Measurements from ENCODE around the gene ASXL1. TPM values are rescaled to one million over a fixed set of nuclear protein-coding genes. Genes with fewer than 3 reads are reported as not detected.

ASXL1 gene
- total and polyA plus RNA-seq, 9 of the 15 experiments (the other 6 are each of a cell fraction or from before 2014, with no cell fraction given): 6.5 to 65.3 (median 32.3) TPM

DNA sequence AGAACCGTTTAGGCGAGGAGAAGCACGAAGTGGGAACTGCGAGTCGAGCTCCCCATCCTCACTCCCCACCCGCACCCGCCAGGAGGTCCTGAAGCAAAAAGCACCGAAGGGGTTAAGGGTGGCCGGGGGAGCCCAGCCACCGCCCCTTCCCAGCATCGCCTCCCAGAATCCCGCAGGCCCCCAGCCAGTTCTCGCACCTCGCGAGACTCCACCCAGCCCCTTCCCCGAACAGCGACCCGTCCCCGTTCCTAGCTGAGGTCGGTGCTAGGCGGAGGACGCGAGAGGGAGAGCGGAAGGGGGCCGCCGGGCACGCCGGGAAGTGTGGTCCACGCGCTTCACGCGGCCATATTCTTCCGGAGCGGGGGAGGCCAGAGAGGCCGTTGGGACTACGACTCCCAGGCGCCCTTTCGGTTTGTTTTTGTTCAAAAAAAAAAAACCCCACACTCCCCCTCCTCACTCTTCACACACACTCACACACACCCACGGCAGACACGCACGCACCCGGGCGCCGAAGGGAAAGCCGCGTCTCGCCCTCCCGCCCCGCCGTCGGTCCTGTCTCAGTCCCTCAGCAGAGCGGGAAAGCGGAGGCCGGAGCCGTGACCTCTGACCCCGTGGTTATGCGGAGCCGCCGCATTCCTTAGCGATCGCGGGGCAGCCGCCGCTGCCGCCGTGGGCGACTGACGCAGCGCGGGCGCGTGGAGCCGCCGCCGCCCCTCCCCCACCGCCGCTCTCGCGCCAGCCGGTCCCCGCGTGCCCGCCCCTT lies at the start of gene ASXL1 (continued):
- no peak for TF ChIP-seq ZNF184 (CRISPR knock-in tag; IDR thresholded peaks at IDR 0.05)
- TF ChIP-seq ERF (CRISPR knock-in tag; IDR thresholded peaks at IDR 0.05): no peak
- TF ChIP-seq, protein P1, sequence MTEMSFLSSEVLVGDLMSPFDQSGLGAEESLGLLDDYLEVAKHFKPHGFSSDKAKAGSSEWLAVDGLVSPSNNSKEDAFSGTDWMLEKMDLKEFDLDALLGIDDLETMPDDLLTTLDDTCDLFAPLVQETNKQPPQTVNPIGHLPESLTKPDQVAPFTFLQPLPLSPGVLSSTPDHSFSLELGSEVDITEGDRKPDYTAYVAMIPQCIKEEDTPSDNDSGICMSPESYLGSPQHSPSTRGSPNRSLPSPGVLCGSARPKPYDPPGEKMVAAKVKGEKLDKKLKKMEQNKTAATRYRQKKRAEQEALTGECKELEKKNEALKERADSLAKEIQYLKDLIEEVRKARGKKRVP (CRISPR knock-in tag; IDR thresholded peaks at IDR 0.05): 0 out of 2 replicates have a peak, but pooled peaks have one; percentile 13
- no peak for TF ChIP-seq SRSF7 (optimal IDR thresholded peaks at IDR 0.05; ENCODE audit: low read depth, low read length)
- TF ChIP-seq MBD1 (CRISPR knock-in tag; IDR thresholded peaks at IDR 0.05): no peak
- TF ChIP-seq, protein P2, sequence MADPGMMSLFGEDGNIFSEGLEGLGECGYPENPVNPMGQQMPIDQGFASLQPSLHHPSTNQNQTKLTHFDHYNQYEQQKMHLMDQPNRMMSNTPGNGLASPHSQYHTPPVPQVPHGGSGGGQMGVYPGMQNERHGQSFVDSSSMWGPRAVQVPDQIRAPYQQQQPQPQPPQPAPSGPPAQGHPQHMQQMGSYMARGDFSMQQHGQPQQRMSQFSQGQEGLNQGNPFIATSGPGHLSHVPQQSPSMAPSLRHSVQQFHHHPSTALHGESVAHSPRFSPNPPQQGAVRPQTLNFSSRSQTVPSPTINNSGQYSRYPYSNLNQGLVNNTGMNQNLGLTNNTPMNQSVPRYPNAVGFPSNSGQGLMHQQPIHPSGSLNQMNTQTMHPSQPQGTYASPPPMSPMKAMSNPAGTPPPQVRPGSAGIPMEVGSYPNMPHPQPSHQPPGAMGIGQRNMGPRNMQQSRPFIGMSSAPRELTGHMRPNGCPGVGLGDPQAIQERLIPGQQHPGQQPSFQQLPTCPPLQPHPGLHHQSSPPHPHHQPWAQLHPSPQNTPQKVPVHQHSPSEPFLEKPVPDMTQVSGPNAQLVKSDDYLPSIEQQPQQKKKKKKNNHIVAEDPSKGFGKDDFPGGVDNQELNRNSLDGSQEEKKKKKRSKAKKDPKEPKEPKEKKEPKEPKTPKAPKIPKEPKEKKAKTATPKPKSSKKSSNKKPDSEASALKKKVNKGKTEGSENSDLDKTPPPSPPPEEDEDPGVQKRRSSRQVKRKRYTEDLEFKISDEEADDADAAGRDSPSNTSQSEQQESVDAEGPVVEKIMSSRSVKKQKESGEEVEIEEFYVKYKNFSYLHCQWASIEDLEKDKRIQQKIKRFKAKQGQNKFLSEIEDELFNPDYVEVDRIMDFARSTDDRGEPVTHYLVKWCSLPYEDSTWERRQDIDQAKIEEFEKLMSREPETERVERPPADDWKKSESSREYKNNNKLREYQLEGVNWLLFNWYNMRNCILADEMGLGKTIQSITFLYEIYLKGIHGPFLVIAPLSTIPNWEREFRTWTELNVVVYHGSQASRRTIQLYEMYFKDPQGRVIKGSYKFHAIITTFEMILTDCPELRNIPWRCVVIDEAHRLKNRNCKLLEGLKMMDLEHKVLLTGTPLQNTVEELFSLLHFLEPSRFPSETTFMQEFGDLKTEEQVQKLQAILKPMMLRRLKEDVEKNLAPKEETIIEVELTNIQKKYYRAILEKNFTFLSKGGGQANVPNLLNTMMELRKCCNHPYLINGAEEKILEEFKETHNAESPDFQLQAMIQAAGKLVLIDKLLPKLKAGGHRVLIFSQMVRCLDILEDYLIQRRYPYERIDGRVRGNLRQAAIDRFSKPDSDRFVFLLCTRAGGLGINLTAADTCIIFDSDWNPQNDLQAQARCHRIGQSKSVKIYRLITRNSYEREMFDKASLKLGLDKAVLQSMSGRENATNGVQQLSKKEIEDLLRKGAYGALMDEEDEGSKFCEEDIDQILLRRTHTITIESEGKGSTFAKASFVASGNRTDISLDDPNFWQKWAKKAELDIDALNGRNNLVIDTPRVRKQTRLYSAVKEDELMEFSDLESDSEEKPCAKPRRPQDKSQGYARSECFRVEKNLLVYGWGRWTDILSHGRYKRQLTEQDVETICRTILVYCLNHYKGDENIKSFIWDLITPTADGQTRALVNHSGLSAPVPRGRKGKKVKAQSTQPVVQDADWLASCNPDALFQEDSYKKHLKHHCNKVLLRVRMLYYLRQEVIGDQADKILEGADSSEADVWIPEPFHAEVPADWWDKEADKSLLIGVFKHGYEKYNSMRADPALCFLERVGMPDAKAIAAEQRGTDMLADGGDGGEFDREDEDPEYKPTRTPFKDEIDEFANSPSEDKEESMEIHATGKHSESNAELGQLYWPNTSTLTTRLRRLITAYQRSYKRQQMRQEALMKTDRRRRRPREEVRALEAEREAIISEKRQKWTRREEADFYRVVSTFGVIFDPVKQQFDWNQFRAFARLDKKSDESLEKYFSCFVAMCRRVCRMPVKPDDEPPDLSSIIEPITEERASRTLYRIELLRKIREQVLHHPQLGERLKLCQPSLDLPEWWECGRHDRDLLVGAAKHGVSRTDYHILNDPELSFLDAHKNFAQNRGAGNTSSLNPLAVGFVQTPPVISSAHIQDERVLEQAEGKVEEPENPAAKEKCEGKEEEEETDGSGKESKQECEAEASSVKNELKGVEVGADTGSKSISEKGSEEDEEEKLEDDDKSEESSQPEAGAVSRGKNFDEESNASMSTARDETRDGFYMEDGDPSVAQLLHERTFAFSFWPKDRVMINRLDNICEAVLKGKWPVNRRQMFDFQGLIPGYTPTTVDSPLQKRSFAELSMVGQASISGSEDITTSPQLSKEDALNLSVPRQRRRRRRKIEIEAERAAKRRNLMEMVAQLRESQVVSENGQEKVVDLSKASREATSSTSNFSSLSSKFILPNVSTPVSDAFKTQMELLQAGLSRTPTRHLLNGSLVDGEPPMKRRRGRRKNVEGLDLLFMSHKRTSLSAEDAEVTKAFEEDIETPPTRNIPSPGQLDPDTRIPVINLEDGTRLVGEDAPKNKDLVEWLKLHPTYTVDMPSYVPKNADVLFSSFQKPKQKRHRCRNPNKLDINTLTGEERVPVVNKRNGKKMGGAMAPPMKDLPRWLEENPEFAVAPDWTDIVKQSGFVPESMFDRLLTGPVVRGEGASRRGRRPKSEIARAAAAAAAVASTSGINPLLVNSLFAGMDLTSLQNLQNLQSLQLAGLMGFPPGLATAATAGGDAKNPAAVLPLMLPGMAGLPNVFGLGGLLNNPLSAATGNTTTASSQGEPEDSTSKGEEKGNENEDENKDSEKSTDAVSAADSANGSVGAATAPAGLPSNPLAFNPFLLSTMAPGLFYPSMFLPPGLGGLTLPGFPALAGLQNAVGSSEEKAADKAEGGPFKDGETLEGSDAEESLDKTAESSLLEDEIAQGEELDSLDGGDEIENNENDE (IDR thresholded peaks at IDR 0.05; ENCODE audit: low read depth, low read length): no peak
- TF ChIP-seq LEF1 (IDR thresholded peaks at IDR 0.05): no peak
- TF ChIP-seq, protein P3, sequence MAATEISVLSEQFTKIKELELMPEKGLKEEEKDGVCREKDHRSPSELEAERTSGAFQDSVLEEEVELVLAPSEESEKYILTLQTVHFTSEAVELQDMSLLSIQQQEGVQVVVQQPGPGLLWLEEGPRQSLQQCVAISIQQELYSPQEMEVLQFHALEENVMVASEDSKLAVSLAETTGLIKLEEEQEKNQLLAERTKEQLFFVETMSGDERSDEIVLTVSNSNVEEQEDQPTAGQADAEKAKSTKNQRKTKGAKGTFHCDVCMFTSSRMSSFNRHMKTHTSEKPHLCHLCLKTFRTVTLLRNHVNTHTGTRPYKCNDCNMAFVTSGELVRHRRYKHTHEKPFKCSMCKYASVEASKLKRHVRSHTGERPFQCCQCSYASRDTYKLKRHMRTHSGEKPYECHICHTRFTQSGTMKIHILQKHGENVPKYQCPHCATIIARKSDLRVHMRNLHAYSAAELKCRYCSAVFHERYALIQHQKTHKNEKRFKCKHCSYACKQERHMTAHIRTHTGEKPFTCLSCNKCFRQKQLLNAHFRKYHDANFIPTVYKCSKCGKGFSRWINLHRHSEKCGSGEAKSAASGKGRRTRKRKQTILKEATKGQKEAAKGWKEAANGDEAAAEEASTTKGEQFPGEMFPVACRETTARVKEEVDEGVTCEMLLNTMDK (IDR thresholded peaks at IDR 0.05; ENCODE audit: borderline replicate concordance, insufficient read depth, low read depth, low read length, poor library complexity, severe bottlenecking): no peak
- 0 out of 4 replicates have a peak, but pooled peaks of 1 of the 2 experiments have one; percentile 85 for TF ChIP-seq SIN3A (IDR thresholded peaks at IDR 0.05; ENCODE audit: borderline replicate concordance in 2 of 2, control insufficient read depth in 1 of 2, low read depth in 2 of 2, low read length in 2 of 2)
